Measurements from ENCODE around the gene ZDHHC14.

- TF ChIP-seq POLR2A (IDR thresholded peaks at IDR 0.05) (no peak), CTCF (IDR thresholded peaks at IDR 0.05) (no peak), EP300 (IDR thresholded peaks at IDR 0.05) (no peak)
Observed at GRCh38 chr6:157390273-157391060, 9.5 kb downstream of the ZDHHC14 start.
